DOHH2 (cell line): ENCODE measurements around the gene CALB2.

Source experiments
- H3F3A ChIP-seq: fragments of 200-600 bp; sonication (generic), shearing (Covaris generic); 2 replicates; pipeline ENCODE4 v1.6.0; 2016; ENCODE audit warnings: antibody characterized with exemption, mild to moderate bottlenecking; ENCODE audit not compliant: control insufficient read depth, insufficient read depth
- H3K27ac ChIP-seq: fragments of 200-600 bp; sonication (generic); 2 replicates; pipeline ENCODE4 v1.5.1; 2014; ENCODE audit warnings: low read depth, mild to moderate bottlenecking, low read length, moderate library complexity
- H3K27me3 ChIP-seq: fragments of 200-600 bp; sonication (generic); 2 replicates; pipeline ENCODE4 v1.6.1; 2014; ENCODE audit warnings: mild to moderate bottlenecking, low read length, mixed read lengths; ENCODE audit not compliant: control insufficient read depth
- H3K36me3 ChIP-seq: fragments of 200-600 bp; sonication (generic); 2 replicates; pipeline ENCODE4 v1.6.1; 2014; ENCODE audit warnings: mild to moderate bottlenecking, low read length, moderate library complexity, mixed read lengths; ENCODE audit not compliant: control insufficient read depth
- H3K4me1 ChIP-seq: fragments of 200-600 bp; sonication (generic); 2 replicates; pipeline ENCODE4 v1.6.1; 2014; ENCODE audit warnings: mild to moderate bottlenecking, low read length, mixed read lengths; ENCODE audit not compliant: control insufficient read depth
- H3K4me2 ChIP-seq: fragments of 200-600 bp; sonication (generic); 2 replicates; pipeline ENCODE4 v1.6.0; 2014; ENCODE audit warnings: mild to moderate bottlenecking, low read length, moderate library complexity
- H3K4me3 ChIP-seq: fragments of 200-600 bp; sonication (generic); 2 replicates; pipeline ENCODE4 v1.5.1; 2014; ENCODE audit warnings: mild to moderate bottlenecking, low read length, mixed read lengths
- H3K79me2 ChIP-seq: fragments of 200-600 bp; sonication (generic); 2 replicates; pipeline ENCODE4 v1.6.1; 2014; ENCODE audit warnings: mild to moderate bottlenecking, low read length, mixed read lengths; ENCODE audit not compliant: control insufficient read depth
- H3K9me2 ChIP-seq: fragments of 200-600 bp; sonication (generic); replicated peaks from 2 replicates; pipeline ENCODE4 v1.6.1; 2014; ENCODE audit warnings: mild to moderate bottlenecking, low read length, mixed read lengths; ENCODE audit not compliant: control insufficient read depth
- H3K9me3 ChIP-seq: fragments of 200-600 bp; sonication (generic); 2 replicates; pipeline ENCODE4 v1.6.1; 2014; ENCODE audit warnings: antibody characterized with exemption, low read length, mixed read lengths; ENCODE audit not compliant: control insufficient read depth, insufficient read depth
- H4K20me1 ChIP-seq: fragments of 200-600 bp; sonication (generic); 2 replicates; pipeline ENCODE4 v1.6.0; 2014; ENCODE audit warnings: low read depth, mild to moderate bottlenecking, antibody characterized with exemption, low read length, moderate library complexity; ENCODE audit not compliant: control insufficient read depth, insufficient read depth
- EZH2phosphoT487 ChIP-seq: fragments of 200-600 bp; sonication (generic); IDR thresholded peaks from 2 replicates; pipeline ENCODE4 v1.6.1; 2017; ENCODE audit warnings: borderline replicate concordance, mild to moderate bottlenecking, antibody characterized with exemption, low read length, moderate library complexity, mixed read lengths
- TF ChIP-seq, protein P1 (sequence below): fragments of 200-600 bp; sonication (generic); IDR thresholded peaks from one replicate; pipeline ENCODE4 v1.5.1; 2014; ENCODE audit warnings: antibody characterized with exemption, mild to moderate bottlenecking, low read depth, low read length; ENCODE audit not compliant: poor library complexity, severe bottlenecking

Gene CALB2

DNA sequence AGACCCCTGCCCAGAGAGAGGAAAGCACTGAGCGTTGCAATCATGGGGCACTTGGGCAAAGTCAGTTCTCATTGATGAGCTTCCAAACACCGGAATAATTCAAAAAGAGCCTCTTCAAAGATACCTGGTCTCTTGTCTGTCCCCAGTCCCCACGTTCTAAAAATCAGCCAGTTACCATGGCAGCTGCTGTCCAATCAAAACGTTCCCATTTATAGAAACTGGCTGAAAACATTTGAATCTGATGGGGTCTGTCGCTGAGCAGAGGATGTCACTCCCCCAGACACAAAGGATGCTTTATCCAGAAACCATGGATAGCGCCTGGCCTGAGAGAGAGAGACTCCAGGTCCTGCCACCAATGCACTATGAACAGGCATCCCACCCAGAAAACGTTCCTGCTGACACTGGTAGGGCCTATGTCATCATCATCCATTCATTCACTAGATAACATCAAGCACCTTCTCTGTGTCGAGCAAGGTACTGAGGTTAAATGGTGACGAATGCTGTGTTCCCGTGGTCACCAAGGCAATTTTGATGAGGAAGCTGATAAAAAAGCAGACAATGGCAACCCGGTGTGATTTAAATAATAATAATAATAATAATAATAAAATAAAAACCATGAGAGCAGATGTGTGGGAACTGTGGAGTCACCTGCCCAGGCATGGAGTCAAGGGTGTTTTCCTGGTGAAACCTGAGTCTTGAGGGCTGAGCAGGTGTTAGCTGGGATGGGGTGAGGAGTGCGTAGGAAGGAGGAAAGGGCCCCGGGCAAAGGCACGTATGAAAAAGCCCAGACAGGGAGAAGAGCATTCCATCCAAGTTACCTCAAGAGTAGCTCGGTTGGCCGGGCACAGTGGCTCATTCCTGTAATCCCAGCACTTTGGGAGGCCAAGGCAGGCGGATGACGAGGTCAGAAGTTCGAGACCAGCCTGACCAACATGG, 19.0 kb upstream of the CALB2 start:
- H3K4me3 ChIP-seq = no peak overlapping the region
- H3K36me3 ChIP-seq = no peaks in the 10 kb centered on the region
- H3K27me3 ChIP-seq = no peaks in the 10 kb centered on the region
- no peaks in the 10 kb centered on the region for H3K79me2 ChIP-seq
- H3K4me1 ChIP-seq = no peaks in the 10 kb centered on the region
- H3K9me2 ChIP-seq = no peaks in the 10 kb centered on the region
- H3K4me2 ChIP-seq = no peak overlapping the region
- no peak overlapping the region for H3K27ac ChIP-seq
- no peaks in the 10 kb centered on the region for H3F3A ChIP-seq
- no peaks in the 10 kb centered on the region for H3K9me3 ChIP-seq
- TF ChIP-seq, protein P1, sequence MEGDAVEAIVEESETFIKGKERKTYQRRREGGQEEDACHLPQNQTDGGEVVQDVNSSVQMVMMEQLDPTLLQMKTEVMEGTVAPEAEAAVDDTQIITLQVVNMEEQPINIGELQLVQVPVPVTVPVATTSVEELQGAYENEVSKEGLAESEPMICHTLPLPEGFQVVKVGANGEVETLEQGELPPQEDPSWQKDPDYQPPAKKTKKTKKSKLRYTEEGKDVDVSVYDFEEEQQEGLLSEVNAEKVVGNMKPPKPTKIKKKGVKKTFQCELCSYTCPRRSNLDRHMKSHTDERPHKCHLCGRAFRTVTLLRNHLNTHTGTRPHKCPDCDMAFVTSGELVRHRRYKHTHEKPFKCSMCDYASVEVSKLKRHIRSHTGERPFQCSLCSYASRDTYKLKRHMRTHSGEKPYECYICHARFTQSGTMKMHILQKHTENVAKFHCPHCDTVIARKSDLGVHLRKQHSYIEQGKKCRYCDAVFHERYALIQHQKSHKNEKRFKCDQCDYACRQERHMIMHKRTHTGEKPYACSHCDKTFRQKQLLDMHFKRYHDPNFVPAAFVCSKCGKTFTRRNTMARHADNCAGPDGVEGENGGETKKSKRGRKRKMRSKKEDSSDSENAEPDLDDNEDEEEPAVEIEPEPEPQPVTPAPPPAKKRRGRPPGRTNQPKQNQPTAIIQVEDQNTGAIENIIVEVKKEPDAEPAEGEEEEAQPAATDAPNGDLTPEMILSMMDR = no peak
- H4K20me1 ChIP-seq = no peaks in the 10 kb centered on the region

DNA sequence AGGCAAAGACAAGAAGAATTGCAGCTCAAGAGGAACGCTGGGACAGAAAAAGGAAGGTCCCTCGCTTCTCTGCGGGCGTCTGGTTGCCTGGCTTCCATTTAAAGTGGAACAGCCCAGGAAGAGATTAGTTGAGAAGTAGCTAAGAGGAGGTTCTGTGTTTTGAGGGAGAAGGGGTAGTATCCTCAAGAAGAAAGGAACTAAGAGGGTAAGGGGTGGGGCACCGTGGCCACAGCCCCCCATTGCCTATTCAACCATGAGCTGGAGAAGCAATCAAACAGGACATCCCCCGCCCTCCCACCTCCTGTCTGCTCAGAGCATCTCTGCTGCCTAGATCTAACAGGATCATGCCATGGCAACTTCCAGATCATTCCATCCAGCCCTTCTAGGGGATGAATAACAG, 18.1 kb upstream of the CALB2 start:
- H3K4me1 ChIP-seq = no peaks in the 10 kb centered on the region
- H3K9me2 ChIP-seq = no peaks in the 10 kb centered on the region
- no peaks in the 10 kb centered on the region for H4K20me1 ChIP-seq
- no peak overlapping the region for H3K4me3 ChIP-seq
- H3K9me3 ChIP-seq = no peaks in the 10 kb centered on the region
- H3K27me3 ChIP-seq = no peaks in the 10 kb centered on the region
- H3K27ac ChIP-seq = no peak overlapping the region
- no peaks in the 10 kb centered on the region for H3K79me2 ChIP-seq
- no peaks in the 10 kb centered on the region for H3K36me3 ChIP-seq
- no peak overlapping the region for H3K4me2 ChIP-seq
- TF ChIP-seq EZH2phosphoT487 = no peak
- H3F3A ChIP-seq = no peaks in the 10 kb centered on the region

DNA sequence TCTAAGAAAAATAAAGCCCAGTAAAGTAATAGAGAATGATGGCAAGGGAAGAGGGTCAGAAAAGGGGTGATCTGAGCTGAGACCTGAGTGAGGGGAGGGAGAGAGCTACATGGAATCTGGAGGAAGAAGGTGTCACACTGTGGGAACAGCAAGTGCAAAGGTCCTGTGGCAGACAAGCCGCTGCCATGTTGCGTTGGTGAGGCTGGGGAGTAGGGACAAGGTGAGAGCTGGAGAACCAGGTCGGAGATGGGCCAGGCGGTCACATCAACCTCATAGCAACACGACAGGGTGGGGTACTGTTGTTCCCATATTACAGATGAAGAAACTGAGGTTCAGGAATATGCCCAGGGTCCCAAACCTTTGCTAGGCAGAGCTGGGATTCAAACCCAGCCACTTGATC, 16.6 kb upstream of the CALB2 start:
- no peaks in the 10 kb centered on the region for H3K36me3 ChIP-seq
- H3K27ac ChIP-seq = no peak overlapping the region
- no peaks in the 10 kb centered on the region for H3F3A ChIP-seq
- H3K9me2 ChIP-seq = no peaks in the 10 kb centered on the region
- H4K20me1 ChIP-seq = no peaks in the 10 kb centered on the region
- H3K79me2 ChIP-seq = no peaks in the 10 kb centered on the region
- TF ChIP-seq EZH2phosphoT487 = no peak
- TF ChIP-seq, protein P1 = no peak
- no peak overlapping the region for H3K4me3 ChIP-seq
- H3K4me1 ChIP-seq = no peaks in the 10 kb centered on the region
- H3K9me3 ChIP-seq = no peaks in the 10 kb centered on the region
- no peak overlapping the region for H3K4me2 ChIP-seq
- no peaks in the 10 kb centered on the region for H3K27me3 ChIP-seq

DNA sequence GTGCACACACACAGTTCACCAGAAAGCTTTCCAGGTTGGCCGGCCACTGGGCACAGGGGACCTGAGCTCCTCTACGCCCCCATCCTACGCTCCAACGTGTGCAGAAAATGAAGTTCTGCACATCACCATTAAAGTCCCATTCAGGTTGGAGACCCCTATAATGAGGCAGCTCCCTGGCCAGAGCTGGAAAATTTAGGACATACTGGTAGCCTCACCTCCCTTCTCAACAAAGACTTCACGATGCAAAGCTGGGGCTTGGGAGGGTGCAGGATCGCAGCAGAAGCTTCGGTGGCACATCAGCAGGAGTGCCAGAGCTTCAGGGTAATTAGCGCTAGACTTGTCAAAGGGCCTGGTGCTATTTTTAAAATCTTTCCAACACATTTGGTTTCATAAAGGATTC, 15.4 kb upstream of the CALB2 start:
- Histone ChIP-seq H3K27ac (no peak overlapping the region), H3K27me3 (no peaks in the 10 kb centered on the region), H3K4me3 (no peak overlapping the region), H3F3A (no peaks in the 10 kb centered on the region), H3K9me2 (no peaks in the 10 kb centered on the region), H3K9me3 (no peaks in the 10 kb centered on the region), H4K20me1 (no peaks in the 10 kb centered on the region), H3K79me2 (no peaks in the 10 kb centered on the region), H3K4me1 (no peaks in the 10 kb centered on the region), H3K36me3 (no peaks in the 10 kb centered on the region), H3K4me2 (no peak overlapping the region)
- TF ChIP-seq, protein P1 = no peak
- no peak for TF ChIP-seq EZH2phosphoT487
